Bone marrow (tissue), 2 donors: ENCODE results near the gene HOXD8.
A peak's percentile ranks its signal among the peaks of the same experiment; 100 is the strongest.

Experiments
- DNase-seq, 2 donors: peaks; one replicate each; lab custom pipeline; 2025; lab: John Stamatoyannopoulos, UW

Gene HOXD8

GRCh38 chr2:176091329-176092258 lies 37.9 kb upstream of the HOXD8 start:
- DNase-seq, result no peak

- no peak for DNase-seq
Measured at GRCh38 chr2:176092270-176093144, 37.0 kb upstream of the HOXD8 start, which contains the start of gene HOXD13. HOXD13 (plus strand) TSS chr2:176092721; CDS start chr2:176092891, 170 bp downstream.

- no peak for DNase-seq
Measured at GRCh38 chr2:176093145-176093897, 36.2 kb upstream of the HOXD8 start.

- DNase-seq, result no peak
Measured at GRCh38 chr2:176093898-176094249, 35.6 kb upstream of the HOXD8 start.

GRCh38 chr2:176094349-176094748 lies 35.2 kb upstream of the HOXD8 start:
- no peak for DNase-seq

- no peak for DNase-seq
Measured at GRCh38 chr2:176095421-176095820, 34.1 kb upstream of the HOXD8 start.

GRCh38 chr2:176096243-176096985 lies 33.1 kb upstream of the HOXD8 start:
- DNase-seq, result peak in 1 of 2 donors; percentile 7

GRCh38 chr2:176096986-176097819 lies 32.3 kb upstream of the HOXD8 start:
- peak; percentile 41 to 43 for DNase-seq

- no peak for DNase-seq
Measured at GRCh38 chr2:176097820-176098365, 31.6 kb upstream of the HOXD8 start.

- no peak for DNase-seq
Measured at GRCh38 chr2:176098366-176099158, 30.9 kb upstream of the HOXD8 start.

GRCh38 chr2:176099159-176099727 lies 30.3 kb upstream of the HOXD8 start:
- no peak for DNase-seq

GRCh38 chr2:176099728-176100546 lies 29.6 kb upstream of the HOXD8 start, which contains the start of gene HOXD12:
HOXD12 (plus strand) TSS chr2:176099795; CDS start chr2:176099802, 7 bp downstream.
- no peak for DNase-seq

GRCh38 chr2:176100547-176101140 lies 28.9 kb upstream of the HOXD8 start:
- DNase-seq, result no peak

- no peak for DNase-seq
Measured at GRCh38 chr2:176101216-176101830, 28.2 kb upstream of the HOXD8 start.

GRCh38 chr2:176101842-176102241 lies 27.7 kb upstream of the HOXD8 start:
- DNase-seq, result no peak

- no peak for DNase-seq
Measured at GRCh38 chr2:176102309-176102866, 27.1 kb upstream of the HOXD8 start.

- DNase-seq, result no peak
Measured at GRCh38 chr2:176103194-176103593, 26.3 kb upstream of the HOXD8 start.
